ENCODE measurements around the gene R3HDM4. TPM values are rescaled to one million over a fixed set of nuclear protein-coding genes. Genes with fewer than 3 reads are reported as not detected.
A peak's percentile ranks its signal among the peaks of the same experiment; 100 is the strongest.

The R3HDM4 gene
- total RNA-seq, 2 donors from 2014 or later = 37.6 to 42.4 TPM

- ATAC-seq (ENCODE audit: insufficient number of reproducible peaks, low FRiP score, low read depth) (no peak), DNase-seq (ENCODE audit: low spot score) (no peak)
- no peaks in the 10 kb centered on the region for H3K9me3 ChIP-seq
- H3K27me3 ChIP-seq (replicated peaks; ENCODE audit: insufficient read depth) = no peaks in the 10 kb centered on the region
- H3K4me3 ChIP-seq = no peak overlapping the region
- peaks cover 7 to 15% of the 10 kb centered on the region in 2 donors for H3K4me1 ChIP-seq (ENCODE audit: control insufficient read depth in 1 of 2, low read depth in 2 of 2)
- peak overlapping the region; percentile 66 to 81 for H3K27ac ChIP-seq
- H3K36me3 ChIP-seq = peaks cover 15% of the 10 kb centered on the region
- TF ChIP-seq, protein P1, sequence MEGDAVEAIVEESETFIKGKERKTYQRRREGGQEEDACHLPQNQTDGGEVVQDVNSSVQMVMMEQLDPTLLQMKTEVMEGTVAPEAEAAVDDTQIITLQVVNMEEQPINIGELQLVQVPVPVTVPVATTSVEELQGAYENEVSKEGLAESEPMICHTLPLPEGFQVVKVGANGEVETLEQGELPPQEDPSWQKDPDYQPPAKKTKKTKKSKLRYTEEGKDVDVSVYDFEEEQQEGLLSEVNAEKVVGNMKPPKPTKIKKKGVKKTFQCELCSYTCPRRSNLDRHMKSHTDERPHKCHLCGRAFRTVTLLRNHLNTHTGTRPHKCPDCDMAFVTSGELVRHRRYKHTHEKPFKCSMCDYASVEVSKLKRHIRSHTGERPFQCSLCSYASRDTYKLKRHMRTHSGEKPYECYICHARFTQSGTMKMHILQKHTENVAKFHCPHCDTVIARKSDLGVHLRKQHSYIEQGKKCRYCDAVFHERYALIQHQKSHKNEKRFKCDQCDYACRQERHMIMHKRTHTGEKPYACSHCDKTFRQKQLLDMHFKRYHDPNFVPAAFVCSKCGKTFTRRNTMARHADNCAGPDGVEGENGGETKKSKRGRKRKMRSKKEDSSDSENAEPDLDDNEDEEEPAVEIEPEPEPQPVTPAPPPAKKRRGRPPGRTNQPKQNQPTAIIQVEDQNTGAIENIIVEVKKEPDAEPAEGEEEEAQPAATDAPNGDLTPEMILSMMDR (IDR thresholded peaks at IDR 0.05) = no peak
Observed at GRCh38 chr19:868458-869244, 44.4 kb downstream of the R3HDM4 start.

- TF ChIP-seq, protein P1 (IDR thresholded peaks at IDR 0.05) = no peak
- Histone ChIP-seq H3K36me3 (peaks cover 15% of the 10 kb centered on the region), H3K27me3 (replicated peaks; ENCODE audit: insufficient read depth) (no peaks in the 10 kb centered on the region), H3K4me1 (ENCODE audit: control insufficient read depth in 1 of 2, low read depth in 2 of 2) (peaks cover 7 to 22% of the 10 kb centered on the region in 2 donors), H3K4me3 (no peak overlapping the region), H3K9me3 (no peaks in the 10 kb centered on the region), H3K27ac (no peak overlapping the region)
- no peak for ATAC-seq (ENCODE audit: insufficient number of reproducible peaks, low FRiP score, low read depth)
- no peak for DNase-seq (ENCODE audit: low spot score)
Observed at GRCh38 chr19:867855-868457, 45.1 kb downstream of the R3HDM4 start.

DNA sequence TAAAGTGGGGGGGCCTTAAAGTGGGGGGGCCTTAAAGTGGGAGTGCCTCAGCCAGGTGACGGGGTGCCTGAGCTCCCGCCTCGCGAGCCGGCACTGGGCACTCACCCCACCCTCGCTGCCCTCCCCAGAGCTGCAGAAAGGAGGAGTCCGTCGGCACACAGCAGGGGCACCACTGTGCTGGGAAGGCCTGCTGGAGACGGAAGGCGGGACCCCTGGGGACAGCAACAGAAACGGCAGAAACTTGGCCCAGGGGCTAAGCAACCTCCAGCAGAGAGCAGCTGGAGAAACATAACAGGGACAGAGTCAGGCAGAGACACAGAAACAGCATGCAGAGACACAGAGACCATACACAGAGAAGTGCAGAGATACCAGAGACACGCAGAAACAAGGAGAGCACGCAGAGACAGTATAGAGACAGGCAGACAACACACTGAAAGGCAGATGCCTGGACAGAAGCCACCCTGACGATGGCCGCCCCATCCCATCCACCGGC is 45.7 kb downstream of the R3HDM4 start:
- no peak for DNase-seq (ENCODE audit: low spot score)
- Histone ChIP-seq H3K4me3 (no peak overlapping the region), H3K9me3 (no peaks in the 10 kb centered on the region), H3K27me3 (replicated peaks; ENCODE audit: insufficient read depth) (no peaks in the 10 kb centered on the region), H3K4me1 (ENCODE audit: control insufficient read depth in 1 of 2, low read depth in 2 of 2) (peaks cover 7 to 24% of the 10 kb centered on the region in 2 donors), H3K27ac (no peak overlapping the region), H3K36me3 (peaks cover 15% of the 10 kb centered on the region)
- ATAC-seq (ENCODE audit: insufficient number of reproducible peaks, low FRiP score, low read depth) = no peak
- TF ChIP-seq, protein P1 (IDR thresholded peaks at IDR 0.05) = no peak

DNA sequence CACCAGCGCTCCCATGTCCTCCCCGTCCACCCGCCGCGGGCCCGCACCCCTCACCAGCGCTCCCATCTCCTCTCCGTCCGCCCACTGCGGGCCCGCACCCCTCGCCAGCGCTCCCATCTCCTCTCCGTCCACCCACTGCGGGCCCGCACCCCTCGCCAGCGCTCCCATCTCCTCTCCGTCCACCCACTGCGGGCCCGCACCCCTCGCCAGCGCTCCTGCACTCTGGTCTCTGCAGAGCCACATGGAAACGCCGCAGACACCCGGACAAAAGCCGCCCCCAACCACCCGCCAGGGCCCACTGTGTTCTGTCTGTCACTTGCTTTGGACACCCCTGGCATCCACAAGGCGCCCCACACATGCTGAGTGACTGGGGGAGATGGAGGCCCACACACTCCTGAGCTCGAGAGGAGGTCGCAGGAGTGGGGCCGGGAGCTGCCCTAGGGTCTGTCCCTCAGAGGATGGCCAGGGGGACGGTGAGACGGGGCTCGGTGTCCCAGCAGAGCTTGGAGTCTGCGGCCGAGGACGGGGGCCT is 46.2 kb downstream of the R3HDM4 start:
- Histone ChIP-seq H3K9me3 (no peaks in the 10 kb centered on the region), H3K36me3 (peaks cover 15% of the 10 kb centered on the region), H3K4me3 (no peak overlapping the region), H3K27me3 (replicated peaks; ENCODE audit: insufficient read depth) (no peaks in the 10 kb centered on the region), H3K4me1 (ENCODE audit: control insufficient read depth in 1 of 2, low read depth in 2 of 2) (peaks cover 7 to 24% of the 10 kb centered on the region in 2 donors), H3K27ac (no peak overlapping the region)
- DNase-seq (ENCODE audit: low spot score) (no peak), ATAC-seq (ENCODE audit: insufficient number of reproducible peaks, low FRiP score, low read depth) (no peak)
- TF ChIP-seq, protein P1 (IDR thresholded peaks at IDR 0.05) = no peak

DNA sequence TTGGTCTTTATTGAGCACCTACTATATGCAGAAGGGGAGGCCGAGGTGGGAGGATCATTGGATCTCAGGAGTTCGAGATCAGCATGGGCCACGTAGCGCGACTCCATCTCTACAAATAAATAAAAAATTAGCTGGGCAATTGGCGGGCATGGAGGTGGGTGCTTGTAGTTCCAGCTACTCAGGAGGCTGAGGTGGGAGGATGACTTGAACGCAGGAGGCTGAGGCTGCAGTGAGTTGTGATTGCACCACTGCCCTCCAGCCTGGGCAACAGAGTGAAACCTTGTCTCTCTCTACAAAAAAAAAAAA is 49.8 kb downstream of the R3HDM4 start:
- Histone ChIP-seq H3K4me3 (peak overlapping the region; percentile 25), H3K36me3 (peaks cover 7% of the 10 kb centered on the region), H3K27me3 (replicated peaks; ENCODE audit: insufficient read depth) (peaks cover 7% of the 10 kb centered on the region), H3K27ac (no peak overlapping the region), H3K4me1 (ENCODE audit: control insufficient read depth in 1 of 2, low read depth in 2 of 2) (peaks cover 0 to 11% of the 10 kb centered on the region in 2 donors), H3K9me3 (no peaks in the 10 kb centered on the region)
- DNase-seq (ENCODE audit: low spot score) (no peak), ATAC-seq (ENCODE audit: insufficient number of reproducible peaks, low FRiP score, low read depth) (no peak)
- TF ChIP-seq, protein P1 (IDR thresholded peaks at IDR 0.05) = no peak
